Frontal cortex (tissue), 4 donors: ENCODE results near the gene PLXNA3. TPM values are rescaled to one million over a fixed set of nuclear protein-coding genes. Genes with fewer than 3 reads are reported as not detected.

ENCODE experiments used
- DNase-seq, 2 donors: peaks; one replicate each; pipeline ENCODE4 v3.0.0; 2012; ENCODE audit warnings: low spot score in 2 of 2
- FAIRE-seq: peaks from 2 replicates; lab custom pipeline; 2012; peaks lifted over from hg19 to GRCh38; lab: Jason Lieb, UNC
- total RNA-seq: library from RNA; depleted of rRNA; stranded (reverse); fragments of >200 nt; gene quantifications from one replicate; pipeline ENCODE4 v1.2.3, GENCODE V29; 2014
- donor health status: control.
- donor health status: control.
- donor health status: control.

Gene PLXNA3
- total RNA-seq, 1 donor from 2014 or later = 14.7 TPM

- FAIRE-seq (no peak), DNase-seq (no peak)
Measured at GRCh38 chrX:154472685-154473632, 14.9 kb downstream of the PLXNA3 start.

GRCh38 chrX:154473683-154474082 lies 15.6 kb downstream of the PLXNA3 start:
- FAIRE-seq = no peak
- no peak for DNase-seq

- DNase-seq (no peak), FAIRE-seq (no peak)
Measured at GRCh38 chrX:154476821-154477220, 18.7 kb downstream of the PLXNA3 start.

GRCh38 chrX:154477891-154478477 lies 19.9 kb downstream of the PLXNA3 start:
- FAIRE-seq (no peak), DNase-seq (no peak)

GRCh38 chrX:154478728-154479622 lies 20.9 kb downstream of the PLXNA3 start, which contains the start of gene LAGE3:
Gene LAGE3, minus strand, starts transcription at chrX:154479281. Its CDS starts 366 bp downstream, at chrX:154478915.
- DNase-seq = peak; percentile 93
- FAIRE-seq = no peak

- no peak for DNase-seq
- no peak for FAIRE-seq
Measured at GRCh38 chrX:154481195-154481594, 23.1 kb downstream of the PLXNA3 start.

- no peak for DNase-seq
- no peak for FAIRE-seq
Measured at GRCh38 chrX:154481911-154482601, 24.0 kb downstream of the PLXNA3 start.

- no peak for FAIRE-seq
- DNase-seq = no peak
Measured at GRCh38 chrX:154482786-154483185, 24.7 kb downstream of the PLXNA3 start.

GRCh38 chrX:154483325-154483724 lies 25.2 kb downstream of the PLXNA3 start:
- FAIRE-seq = no peak
- DNase-seq = no peak

GRCh38 chrX:154484255-154485149 lies 26.4 kb downstream of the PLXNA3 start:
- no peak for FAIRE-seq

GRCh38 chrX:154485150-154486051 lies 27.3 kb downstream of the PLXNA3 start:
- no peak for DNase-seq

More at GRCh38 chrX:154484255-154485149, 26.4 kb downstream of the PLXNA3 start:
- no peak for DNase-seq

GRCh38 chrX:154486052-154486395 lies 27.9 kb downstream of the PLXNA3 start:
- FAIRE-seq (no peak), DNase-seq (no peak)

More at GRCh38 chrX:154485150-154486051, 27.3 kb downstream of the PLXNA3 start:
- no peak for FAIRE-seq

GRCh38 chrX:154486396-154487207 lies 28.5 kb downstream of the PLXNA3 start, which contains the start of gene UBL4A:
Gene UBL4A, minus strand, starts transcription at chrX:154486615. Its CDS starts 31 bp downstream, at chrX:154486584.
- DNase-seq (peak; percentile 66 to 74), FAIRE-seq (no peak)

GRCh38 chrX:154487518-154488290 lies 29.6 kb downstream of the PLXNA3 start:
- FAIRE-seq (no peak), DNase-seq (no peak)

GRCh38 chrX:154488336-154489075 lies 30.4 kb downstream of the PLXNA3 start:
- FAIRE-seq (no peak), DNase-seq (no peak)
